NCI-H345 (cell line): ENCODE data around the gene EPHB1.

ENCODE experiments used
- DNase-seq: peaks from one replicate; lab custom pipeline; 2025; lab: John Stamatoyannopoulos, UW

EPHB1 gene

DNA sequence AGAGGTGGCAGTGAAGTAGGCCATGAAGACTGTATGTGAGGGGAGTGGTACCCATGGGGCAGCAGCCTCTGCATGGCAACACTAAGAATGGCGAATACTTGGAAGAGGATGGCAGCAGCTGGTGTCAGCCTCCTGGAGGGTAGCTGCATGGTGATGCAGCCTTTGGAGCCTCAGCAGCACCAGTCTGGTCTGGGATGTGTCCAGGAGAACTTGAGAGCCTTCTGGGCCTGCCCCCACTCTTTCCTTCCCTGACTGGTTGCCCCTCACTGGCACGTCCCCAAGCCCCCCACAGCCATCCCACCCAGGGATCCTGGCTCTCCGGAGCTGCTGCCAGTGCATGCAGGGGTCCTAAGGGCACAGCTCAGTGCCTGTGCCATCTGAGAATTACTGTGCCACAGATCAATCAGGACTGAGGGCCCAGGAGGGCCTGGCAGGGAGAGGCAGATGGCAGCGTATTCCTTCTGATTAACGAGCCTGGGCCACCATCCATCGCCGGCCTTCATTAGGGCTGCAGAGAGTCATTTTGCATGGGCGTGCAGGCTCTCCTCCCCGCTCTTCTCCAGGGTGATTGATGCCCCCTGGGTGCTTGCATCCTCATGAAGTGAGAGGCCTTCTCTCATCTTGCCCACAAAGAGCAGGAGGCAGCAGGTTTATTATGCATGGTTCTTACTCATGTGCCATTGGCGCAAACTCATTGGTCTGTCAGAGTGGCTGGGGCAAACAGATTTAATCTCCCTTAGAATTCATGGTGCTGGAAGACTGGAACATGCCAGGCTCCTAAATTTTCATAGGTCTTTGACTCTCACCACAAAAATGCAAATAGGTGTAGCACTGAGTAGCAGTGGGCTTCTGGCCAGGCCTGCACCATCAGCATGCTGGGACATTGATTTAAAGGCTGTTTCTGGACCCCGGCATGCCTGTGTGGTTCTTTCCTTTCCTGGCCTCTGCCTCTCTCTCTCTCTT lies 116.8 kb downstream of the EPHB1 start:
- no peak for DNase-seq

DNA sequence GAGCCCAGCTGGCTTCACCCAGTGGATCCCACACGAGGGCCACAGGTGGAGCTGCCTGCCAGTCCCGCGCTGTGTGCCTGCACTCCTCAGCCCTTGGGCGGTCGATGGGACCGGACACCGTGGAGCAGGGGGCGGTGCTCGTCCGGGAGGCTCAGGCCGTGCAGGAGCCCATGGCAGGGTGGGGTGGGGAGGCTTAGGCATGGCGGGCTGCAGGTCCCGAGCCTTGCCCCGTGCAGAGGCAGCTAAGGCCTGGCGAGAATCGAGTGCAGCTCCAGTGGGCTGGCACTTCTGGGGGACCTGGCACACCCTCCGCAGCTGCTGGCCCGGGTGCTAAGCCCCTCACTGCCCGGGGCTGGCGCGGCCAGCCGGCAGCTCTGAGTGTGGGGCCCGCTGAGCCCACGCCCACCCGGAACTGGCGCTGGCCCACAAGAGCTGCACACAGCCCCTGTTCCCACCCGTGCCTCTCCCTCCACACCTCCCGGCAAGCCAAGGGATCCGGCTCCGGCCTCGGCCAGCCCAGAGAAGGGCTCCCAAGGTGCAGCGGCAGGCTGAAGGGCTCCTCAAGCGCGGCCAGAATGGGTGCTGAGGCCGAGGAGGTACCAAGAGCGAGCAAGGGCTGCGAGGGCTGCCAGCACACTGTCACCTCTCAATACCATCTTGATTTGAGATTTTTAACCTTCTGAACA lies 121.4 kb downstream of the EPHB1 start:
- DNase-seq: no peak

- DNase-seq: no peak
Measured at GRCh38 chr3:134917631-134918030, 122.6 kb downstream of the EPHB1 start.

DNA sequence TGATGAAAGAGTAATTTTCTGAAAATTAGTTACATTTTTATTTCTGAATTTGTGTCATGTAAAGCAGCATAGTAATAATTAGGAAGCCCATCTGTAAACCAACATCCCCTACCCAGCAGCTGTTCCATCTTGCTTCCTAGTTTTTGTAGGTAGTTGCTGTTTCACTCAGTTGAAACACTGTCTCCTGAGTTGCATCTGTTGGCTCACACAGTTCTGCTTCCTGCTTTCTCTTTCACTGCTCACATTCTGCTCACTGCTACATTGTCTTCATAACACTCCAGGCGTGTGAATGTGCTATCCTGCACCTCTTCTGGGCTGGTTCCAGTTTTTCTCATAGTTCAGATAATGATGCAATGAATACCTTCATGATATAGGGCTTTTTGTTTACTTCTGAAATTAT lies 123.4 kb downstream of the EPHB1 start:
- DNase-seq: no peak

- no peak for DNase-seq
Measured at GRCh38 chr3:134922101-134922500, 127.0 kb downstream of the EPHB1 start.

DNA sequence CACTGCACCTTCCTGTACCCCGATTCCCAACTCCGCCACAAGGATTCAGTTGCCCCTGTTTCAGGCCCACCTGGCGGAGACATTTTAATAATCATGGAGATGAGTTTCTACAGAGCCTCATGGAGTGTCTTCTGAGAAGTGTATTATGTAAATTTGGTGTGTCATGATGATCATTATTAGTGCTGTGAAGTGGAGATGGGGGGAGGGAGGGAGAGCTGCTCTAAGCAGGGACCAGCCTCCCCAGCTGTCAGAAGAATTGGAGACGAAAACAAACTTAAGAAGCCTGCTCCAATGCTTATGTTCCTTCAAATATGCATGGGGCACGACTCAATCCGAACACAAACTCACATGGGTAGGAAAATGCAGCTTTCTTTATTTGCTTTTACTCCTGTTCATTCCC lies 127.8 kb downstream of the EPHB1 start:
- DNase-seq: no peak

DNA sequence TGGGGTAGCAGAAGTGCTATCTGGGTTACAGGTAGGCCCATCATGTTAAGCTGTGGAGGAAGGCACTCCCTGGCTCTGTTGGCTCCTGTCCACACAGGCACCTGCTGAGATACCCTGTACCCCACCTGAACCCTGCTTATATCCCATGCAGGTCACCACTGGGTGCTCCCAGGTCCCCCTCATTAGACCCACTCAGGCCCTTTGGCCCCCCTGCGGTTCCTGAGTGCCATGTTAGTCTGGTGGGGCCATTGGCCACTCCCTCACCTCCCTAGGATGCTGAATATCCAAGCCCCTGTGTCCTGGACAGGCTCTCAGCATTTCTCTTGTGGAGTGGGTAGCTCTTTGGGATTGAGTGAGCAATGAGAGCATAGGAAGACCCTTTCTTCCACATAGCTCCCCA lies 128.2 kb downstream of the EPHB1 start:
- DNase-seq: no peak

DNA sequence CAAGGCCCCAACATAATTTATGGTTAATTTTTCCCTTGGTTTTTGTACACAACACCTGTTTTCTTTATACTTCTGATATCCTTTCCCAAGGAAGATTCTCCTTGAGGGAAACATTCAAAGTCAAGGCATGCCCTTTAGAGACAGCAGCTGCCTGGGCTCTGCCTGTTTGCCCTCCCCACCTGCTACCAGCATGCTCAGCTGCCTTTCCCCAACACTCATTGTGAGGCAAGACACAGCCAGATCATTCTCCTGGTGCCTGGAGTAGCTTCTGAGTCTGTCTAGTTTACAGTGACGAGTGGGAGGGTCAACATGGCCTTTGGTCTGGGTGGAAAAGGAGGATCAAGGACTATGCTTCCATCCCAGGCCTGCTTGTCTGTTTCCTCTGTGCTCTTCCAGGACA lies 132.5 kb downstream of the EPHB1 start:
- no peak for DNase-seq

DNA sequence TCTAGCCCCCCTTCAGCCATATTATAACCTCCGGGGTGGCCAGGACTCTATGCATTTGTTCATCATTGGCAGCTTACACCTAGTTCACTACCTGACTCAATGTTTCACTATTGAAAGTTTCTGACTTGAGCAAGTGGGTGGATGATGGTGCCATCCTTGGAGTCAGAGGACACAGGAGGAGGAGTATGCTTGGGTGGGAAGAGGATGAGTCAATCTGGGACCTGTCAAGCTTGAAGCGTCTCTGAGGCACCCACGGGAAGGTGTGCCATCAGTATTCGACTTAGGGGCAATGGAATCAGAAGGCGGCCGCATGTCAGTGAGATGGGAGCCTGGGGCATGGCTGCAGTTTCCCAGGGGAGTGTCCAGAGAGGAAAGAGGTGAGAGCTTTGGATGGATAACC lies 133.3 kb downstream of the EPHB1 start:
- DNase-seq: no peak

GRCh38 chr3:134928819-134929218 lies 133.8 kb downstream of the EPHB1 start:
- no peak for DNase-seq

DNA sequence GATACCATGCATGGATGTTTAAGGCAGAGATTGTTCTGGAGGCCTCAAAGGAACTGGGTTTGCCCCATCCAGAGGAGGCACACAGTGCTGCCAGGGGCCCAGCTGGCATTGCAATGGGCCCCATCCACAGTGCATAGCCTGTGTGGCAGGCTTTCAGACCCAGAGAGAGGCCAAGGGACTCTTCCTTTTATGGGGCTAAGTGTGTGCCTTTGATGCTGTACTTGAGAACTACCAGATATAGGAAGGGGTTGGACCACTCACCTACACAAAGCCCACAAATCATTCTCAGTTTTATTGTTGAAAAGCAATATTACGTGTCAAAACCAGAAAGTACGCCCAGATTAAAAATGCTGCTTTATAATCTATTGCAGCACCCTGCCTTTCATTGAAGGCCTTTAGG lies 134.9 kb downstream of the EPHB1 start:
- no peak for DNase-seq

- DNase-seq: no peak
Measured at GRCh38 chr3:134931045-134931785, 136.2 kb downstream of the EPHB1 start.

DNA sequence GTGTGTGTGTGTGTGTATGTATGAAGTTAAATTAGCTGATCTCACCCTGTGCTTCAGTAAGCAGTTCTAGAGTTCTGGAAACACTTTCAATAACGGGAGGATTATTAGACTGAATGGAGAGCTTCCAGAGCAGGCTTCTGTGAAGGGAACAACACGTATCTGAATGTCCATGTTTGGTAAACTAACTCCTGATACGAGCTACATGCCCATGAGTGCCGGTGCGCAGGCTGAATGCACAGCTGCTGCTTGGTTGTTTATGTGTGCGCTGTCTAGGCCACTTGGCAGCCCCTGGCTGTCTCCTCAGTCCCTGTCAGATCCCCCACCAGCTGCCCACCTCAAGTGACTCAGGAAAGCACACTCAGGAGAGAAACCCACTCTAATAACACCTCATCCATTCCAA lies 137.0 kb downstream of the EPHB1 start:
- DNase-seq: no peak

DNA sequence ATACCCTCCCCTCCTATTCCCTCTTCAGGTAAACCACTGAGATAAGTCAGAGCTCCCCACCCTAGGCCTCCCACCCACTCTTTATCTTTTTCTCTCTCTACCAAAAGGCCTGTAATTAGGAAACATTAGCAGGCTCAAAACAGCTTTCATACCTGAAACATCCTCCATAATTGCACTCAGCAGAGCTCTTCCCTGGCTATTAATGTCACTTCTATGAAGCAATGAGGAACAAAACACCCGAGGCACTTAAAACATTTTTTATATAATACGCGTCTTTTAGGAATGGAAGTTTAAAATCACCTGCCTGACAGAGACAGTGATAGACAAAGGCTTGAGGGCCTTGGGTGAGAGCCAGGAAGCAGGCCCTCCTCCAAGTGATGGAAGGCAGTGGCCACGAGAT lies 138.9 kb downstream of the EPHB1 start:
- DNase-seq: peak; percentile 5

- DNase-seq: no peak
Measured at GRCh38 chr3:134934933-134935332, 139.9 kb downstream of the EPHB1 start.

DNA sequence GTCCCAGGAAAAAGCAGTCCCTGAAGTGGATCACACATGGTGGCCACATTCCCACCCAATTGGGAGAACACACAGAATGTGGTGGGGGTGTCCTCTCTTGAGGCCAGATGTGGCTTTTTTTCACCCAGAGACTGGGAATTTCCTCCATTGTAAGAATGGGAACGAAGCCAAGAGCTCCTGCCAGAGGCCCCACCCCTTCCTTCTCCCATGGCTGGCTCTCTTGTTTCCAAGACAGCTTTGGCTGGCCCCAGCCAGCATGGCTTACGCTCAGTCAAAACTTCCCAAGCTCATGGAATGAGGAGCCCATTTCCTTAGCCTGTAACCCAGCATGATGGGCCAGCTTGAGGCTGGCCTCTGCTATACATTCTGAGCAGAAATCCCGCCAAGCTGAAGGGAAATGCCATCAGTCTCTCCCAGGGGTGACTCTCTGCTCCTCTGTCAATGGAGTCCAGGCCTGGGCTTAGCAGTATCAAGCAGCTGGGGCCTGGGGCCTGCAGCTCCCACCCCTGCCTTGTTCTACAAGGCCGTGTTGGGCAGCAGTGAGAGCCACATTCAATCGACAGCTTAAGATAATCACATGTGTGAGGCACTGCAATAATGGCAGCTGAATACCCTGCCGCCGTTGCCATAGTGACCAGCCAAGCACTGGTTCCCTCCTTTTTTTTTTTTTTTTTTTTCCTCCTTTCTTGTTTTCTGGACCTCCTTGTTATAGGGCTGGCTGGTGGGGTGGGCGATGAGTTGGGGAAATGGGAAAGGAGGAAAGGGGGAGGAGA lies 142.4 kb downstream of the EPHB1 start:
- DNase-seq: peak; percentile 30

- DNase-seq: no peak
Measured at GRCh38 chr3:134938029-134938525, 143.0 kb downstream of the EPHB1 start.

DNA sequence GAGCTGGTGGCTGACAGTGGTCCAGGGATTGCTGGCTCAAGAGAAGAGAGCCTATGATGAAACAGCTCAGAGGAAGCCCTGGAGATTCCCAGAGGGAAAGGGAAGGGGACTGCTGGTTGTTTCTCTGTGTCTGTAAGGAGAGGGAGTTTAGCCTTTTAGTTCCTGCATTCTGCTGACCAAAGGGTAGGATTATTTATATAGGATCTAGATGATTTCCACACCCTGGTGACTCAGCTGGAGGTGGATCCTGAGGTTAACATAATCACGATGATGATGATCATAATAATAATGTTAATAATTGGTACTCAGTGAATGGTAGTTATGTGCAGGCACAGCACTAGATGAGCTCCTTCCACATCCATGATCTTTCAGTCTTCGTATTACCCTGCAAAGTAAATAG lies 144.9 kb downstream of the EPHB1 start:
- DNase-seq: no peak

DNA sequence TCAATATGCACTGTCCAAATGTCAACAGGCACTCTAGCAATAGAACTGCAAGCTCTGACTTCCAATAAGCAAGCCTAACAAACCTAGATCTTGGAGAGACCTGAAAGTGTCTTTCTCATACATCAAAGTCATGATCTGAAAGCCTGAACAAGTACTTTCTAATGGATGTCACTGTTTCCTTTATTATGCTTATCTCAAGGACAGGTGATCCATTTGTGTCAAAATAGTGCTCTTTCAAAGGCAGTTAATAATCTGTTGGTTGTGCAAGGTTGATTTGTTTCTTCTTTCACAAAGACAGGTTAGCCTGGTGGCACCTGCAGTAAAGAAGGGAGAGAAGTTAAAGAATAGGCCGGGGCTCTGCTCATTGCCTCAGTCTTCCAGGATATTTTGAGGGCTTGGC lies 146.8 kb downstream of the EPHB1 start:
- no peak for DNase-seq

DNA sequence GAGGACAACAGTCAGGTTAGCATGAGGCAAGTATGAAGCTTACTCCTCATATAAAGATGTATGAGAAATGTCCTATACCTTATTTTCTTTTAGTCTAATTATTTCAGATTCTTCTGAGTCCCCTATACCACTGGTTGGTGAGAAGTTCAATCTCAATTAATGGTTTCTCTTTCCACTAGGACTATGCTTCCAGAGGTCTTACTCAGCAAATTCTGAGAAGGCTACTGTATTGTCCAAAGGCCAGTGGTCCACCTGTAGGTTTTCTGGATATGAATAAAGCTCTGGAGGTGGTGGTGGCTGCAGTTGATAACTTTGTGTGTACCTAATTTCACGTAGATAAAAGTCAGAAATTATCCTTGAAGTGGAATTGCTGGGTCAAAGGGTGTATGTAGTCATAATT lies 149.4 kb downstream of the EPHB1 start:
- DNase-seq: no peak

DNA sequence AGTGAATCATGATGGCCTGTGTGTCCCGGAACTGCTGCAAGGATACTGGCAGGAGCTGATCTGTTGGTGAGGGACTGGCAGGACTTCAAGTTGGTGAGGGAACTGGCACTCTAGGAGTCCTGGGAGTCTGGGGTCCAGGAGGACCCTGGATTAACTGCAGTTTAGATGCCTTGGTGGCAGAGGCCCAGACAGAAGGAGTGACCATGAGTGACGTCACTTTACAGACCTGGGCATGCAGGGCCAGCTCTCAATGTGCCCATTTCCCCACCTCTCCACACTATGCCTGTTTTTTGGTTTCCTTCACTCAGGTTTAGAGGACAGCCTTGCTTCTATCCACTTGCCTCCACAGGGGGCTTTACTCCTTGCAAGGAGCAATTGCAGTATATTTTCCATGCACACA lies 154.1 kb downstream of the EPHB1 start:
- no peak for DNase-seq

GRCh38 chr3:134952371-134952770 lies 157.3 kb downstream of the EPHB1 start:
- DNase-seq: no peak
